ENCODE results near the gene UBE2G2. TPM values are rescaled to one million over a fixed set of nuclear protein-coding genes. Genes with fewer than 3 reads are reported as not detected.

The UBE2G2 gene
- total RNA-seq, 1 experiment from 2014 or later: 121 TPM

DNA sequence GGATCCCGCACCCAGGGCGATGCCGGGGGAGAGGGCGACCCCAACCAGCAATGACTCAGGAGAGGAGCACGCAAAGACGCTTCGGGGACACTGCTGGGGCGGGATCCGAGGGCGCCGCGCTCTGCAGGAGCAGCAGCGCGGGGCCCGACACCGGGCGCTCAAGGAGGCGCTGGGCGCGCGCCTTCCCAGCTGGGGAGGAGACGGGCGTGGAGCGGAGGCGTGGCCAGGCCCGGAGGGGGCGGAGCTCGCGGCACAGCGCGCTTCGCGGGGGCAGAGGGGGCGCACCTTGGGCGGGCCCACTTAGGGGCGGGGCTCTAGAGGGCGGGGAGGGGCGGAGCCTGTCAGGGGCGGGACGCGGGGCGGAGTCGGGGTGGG is 15.9 kb upstream of the UBE2G2 start:
- 0 out of 2 replicates have a peak overlapping the region, but pooled peaks have one; percentile 3 for H3K14ac ChIP-seq (ENCODE audit: insufficient read depth, low read length)
- peaks cover 2% of the 10 kb centered on the region; the same call in 1 of the 2 replicates for H3K79me2 ChIP-seq (ENCODE audit: insufficient read depth, low read length)
- H3K4me1 ChIP-seq (ENCODE audit: insufficient read depth, low read length): no peaks in the 10 kb centered on the region
- H3K18ac ChIP-seq (ENCODE audit: insufficient read length, low read depth, low read length): peak overlapping the region; percentile 76
- no peaks in the 10 kb centered on the region; the same call in 1 of the 2 replicates for H3K27me3 ChIP-seq (ENCODE audit: insufficient read depth, low read length)
- no peaks in the 10 kb centered on the region for H4K20me1 ChIP-seq (ENCODE audit: control insufficient read depth, insufficient read depth, insufficient read length)
- peak overlapping the region; percentile 49 for H3K4me2 ChIP-seq (ENCODE audit: insufficient read depth, insufficient read length, low read length)
- no peak overlapping the region for H2BK5ac ChIP-seq (ENCODE audit: insufficient read length, low read length)
- no peak overlapping the region for H3K56ac ChIP-seq (ENCODE audit: insufficient read length, low read depth, low read length)
- no peak overlapping the region for H2BK12ac ChIP-seq (ENCODE audit: insufficient read length, low read depth, low read length)
- no peak overlapping the region for H3K4ac ChIP-seq (ENCODE audit: low read depth, low read length)
- DNase-seq: peak; percentile 85
- WGBS (ENCODE audit: extremely low coverage, insufficient read length, low lambda C conversion rate): no CpG with 5 or more reads among the region's 43 CpGs
- peaks cover 15% of the 10 kb centered on the region for H3K9me3 ChIP-seq (ENCODE audit: control insufficient read depth, low read depth, low read length)
- no peak overlapping the region for H3K27ac ChIP-seq (ENCODE audit: insufficient read length, low read depth, low read length)
- H2AK5ac ChIP-seq (ENCODE audit: insufficient read length, low read length): no peak overlapping the region
- peaks cover 15 to 20% of the 10 kb centered on the region in 2 experiments for H3K4me1 Mint-ChIP-seq
- no peak overlapping the region for H3K27ac Mint-ChIP-seq
- H3K9me3 Mint-ChIP-seq: peaks cover 27 to 31% of the 10 kb centered on the region in 2 experiments
- TF ChIP-seq, protein P1, sequence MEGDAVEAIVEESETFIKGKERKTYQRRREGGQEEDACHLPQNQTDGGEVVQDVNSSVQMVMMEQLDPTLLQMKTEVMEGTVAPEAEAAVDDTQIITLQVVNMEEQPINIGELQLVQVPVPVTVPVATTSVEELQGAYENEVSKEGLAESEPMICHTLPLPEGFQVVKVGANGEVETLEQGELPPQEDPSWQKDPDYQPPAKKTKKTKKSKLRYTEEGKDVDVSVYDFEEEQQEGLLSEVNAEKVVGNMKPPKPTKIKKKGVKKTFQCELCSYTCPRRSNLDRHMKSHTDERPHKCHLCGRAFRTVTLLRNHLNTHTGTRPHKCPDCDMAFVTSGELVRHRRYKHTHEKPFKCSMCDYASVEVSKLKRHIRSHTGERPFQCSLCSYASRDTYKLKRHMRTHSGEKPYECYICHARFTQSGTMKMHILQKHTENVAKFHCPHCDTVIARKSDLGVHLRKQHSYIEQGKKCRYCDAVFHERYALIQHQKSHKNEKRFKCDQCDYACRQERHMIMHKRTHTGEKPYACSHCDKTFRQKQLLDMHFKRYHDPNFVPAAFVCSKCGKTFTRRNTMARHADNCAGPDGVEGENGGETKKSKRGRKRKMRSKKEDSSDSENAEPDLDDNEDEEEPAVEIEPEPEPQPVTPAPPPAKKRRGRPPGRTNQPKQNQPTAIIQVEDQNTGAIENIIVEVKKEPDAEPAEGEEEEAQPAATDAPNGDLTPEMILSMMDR (conservative IDR thresholded peaks at IDR 0.05): no peak
- peaks cover 8% of the 10 kb centered on the region for H3K23me2 ChIP-seq (ENCODE audit: insufficient read length, low read depth, low read length, poor library complexity, severe bottlenecking)
- H2BK120ac ChIP-seq (ENCODE audit: low read depth, low read length, poor library complexity, severe bottlenecking): no peak overlapping the region
- H3T11ph ChIP-seq (ENCODE audit: low read length): no peak overlapping the region
- H3K4me3 Mint-ChIP-seq: peak overlapping the region; percentile 65 to 79
- no peak overlapping the region for H4K91ac ChIP-seq (ENCODE audit: insufficient read length, low read depth, low read length)
- H2BK15ac ChIP-seq (ENCODE audit: low read depth, low read length): no peak overlapping the region
- H2BK20ac ChIP-seq (ENCODE audit: low read depth, low read length, poor library complexity, severe bottlenecking): no peak overlapping the region
- no peak overlapping the region for H4K5ac ChIP-seq (ENCODE audit: insufficient read length, low read depth, low read length)
- peaks cover 2% of the 10 kb centered on the region for H3K79me1 ChIP-seq (ENCODE audit: insufficient read depth, low read depth, low read length, poor library complexity, severe bottlenecking)
- H3K36me3 Mint-ChIP-seq (ENCODE audit: insufficient read depth in 1 of 3, low read depth in 3 of 3): peaks cover 11 to 30% (median 14%) of the 10 kb centered on the region in 3 experiments
- peak overlapping the region; percentile 8 for H3K9ac ChIP-seq (ENCODE audit: extremely low read depth, insufficient read length, low read length)
- no peak overlapping the region for H4K8ac ChIP-seq (replicated peaks; ENCODE audit: insufficient read length, low read depth, low read length)
- peaks cover 29% of the 10 kb centered on the region for H3K27me3 Mint-ChIP-seq (ENCODE audit: low read depth)
- H2AFZ ChIP-seq (ENCODE audit: low read length): no peak overlapping the region
- no peak overlapping the region for H3K23ac ChIP-seq (ENCODE audit: insufficient read length, low read depth, low read length)

Data from H9 (cell line).